Stimulated activated CD4-positive, alpha-beta T cell treated with anti-CD3 and anti-CD28 coated beads, Interleukin-1b, Interleukin-23, amount 100 ng/mL, for 48 hours (primary cell): ENCODE data around the gene JAK1.

Experiments used
- DNase-seq: peaks from one replicate; pipeline ENCODE4 v3.0.0-alpha.2; 2020

The JAK1 gene

DNA sequence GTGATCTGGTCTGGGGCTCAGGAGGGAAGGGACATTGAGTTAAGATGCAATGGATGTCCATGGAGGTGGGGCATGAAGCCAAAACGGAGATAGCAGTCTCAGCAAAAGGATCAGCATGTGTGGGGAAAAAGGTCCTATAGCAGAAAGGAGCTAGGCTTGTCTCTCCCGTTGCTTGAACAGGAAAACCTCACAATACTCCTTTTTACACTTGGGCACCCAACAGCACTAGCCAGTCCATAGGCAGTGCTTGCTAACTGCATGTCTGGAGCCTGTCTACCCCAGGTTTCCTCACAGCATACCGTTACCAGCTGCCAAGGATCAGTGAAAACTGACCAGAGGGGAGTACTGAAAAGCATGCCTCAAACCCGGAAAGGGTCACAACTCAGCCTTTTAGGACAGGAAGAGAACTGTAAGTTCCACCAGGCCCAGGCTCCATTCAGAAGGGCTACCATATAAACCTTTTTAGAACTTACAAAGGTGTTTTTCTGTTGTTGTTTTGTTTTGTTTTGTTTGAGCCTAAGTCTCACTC is 78.6 kb downstream of the JAK1 start:
- DNase-seq, result no peak

- no peak for DNase-seq
These were observed 79.5 kb downstream of the JAK1 start for GRCh38 chr1:64886877-64887276.

- no peak for DNase-seq
These were observed 80.7 kb downstream of the JAK1 start for GRCh38 chr1:64885648-64886047.

DNA sequence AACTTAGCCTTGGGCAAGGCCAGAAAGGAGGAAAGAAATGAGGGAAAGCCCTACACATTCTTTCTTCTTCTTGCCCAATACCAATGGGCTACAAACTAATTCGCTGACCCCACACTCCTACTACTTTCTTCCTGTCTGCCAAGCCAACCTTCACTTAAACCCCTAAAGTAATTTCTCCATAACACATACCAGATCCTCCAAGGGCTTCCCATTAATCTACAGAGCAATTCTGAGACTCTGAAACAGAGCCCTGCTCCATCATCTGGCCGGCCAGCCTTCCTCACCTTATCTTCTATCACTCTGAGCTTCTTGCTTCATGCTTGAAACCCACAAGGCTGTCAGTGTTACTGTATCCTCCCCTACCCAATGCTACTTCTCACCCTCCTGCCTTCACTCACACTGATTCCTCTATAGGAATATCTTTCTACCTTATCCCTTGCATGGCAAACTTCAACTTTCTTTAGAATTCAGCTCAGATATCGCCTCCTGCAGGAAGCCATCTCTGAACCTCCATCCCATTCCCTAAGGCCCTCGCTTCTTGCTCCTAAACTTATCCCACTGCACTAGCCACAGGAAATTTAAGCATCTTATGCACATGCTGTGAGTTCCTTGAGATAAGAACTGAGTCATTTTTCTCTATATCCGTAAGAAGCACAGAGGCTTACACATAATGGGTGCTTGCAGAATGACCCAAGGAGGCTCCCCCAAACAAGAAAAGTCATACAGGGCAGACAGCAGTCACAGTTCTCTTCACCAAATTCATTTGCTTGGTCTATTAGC is 81.9 kb downstream of the JAK1 start:
- DNase-seq, result no peak

DNA sequence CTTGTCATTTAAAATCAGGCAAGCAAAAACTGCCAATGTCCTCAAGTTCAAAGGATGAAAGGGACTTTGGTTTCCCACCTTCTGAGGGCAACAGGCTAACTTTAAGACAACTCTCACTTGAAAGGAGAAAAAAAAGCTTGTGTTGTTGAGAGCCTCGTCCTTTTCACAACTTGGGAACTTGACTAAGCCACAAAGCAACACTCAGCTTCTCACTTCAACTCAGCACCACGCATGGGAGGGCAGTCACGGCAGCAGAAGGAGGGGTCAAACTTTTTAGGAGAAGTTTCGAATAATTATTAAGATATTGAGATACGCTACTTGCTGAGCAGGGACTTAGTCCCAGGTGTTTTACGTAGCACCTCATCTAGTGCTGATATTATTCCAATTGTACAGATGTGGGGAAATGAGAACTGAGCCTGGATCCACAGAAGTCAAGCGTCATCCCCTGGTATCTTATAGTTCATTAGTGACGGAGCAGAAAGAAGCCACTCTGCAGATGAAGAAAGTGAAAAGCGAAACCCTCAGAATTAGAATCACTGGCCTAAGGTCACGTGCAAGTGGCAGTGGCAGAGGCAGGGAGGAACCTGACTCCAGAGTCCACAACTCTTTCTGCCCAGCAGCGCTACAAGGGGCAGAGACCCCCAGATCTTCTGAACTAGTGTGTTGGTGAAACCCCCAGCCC is 83.6 kb downstream of the JAK1 start:
- DNase-seq, result no peak

DNA sequence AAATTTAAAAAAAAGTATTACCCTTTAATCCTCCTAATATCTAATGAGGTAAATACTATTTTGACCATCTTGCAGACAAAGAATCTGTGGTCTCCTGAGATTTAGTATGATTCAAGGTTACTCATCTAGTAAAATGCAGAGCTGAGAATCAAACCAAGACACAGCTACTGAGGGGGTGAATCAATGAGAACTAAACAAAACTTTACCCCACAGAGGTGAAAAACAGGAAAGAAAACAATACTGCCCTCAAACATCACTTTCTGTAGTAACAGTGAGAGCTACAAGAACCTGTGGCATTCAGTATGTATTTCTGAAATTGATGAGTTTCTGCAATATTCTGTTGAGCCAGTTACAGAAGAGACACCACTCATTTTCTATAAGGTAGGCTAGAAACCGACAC is 85.1 kb downstream of the JAK1 start:
- DNase-seq, result no peak

GRCh38 chr1:64880449-64880848 is 85.9 kb downstream of the JAK1 start:
- no peak for DNase-seq

- no peak for DNase-seq
These were observed 87.3 kb downstream of the JAK1 start for GRCh38 chr1:64878931-64879611.

DNA sequence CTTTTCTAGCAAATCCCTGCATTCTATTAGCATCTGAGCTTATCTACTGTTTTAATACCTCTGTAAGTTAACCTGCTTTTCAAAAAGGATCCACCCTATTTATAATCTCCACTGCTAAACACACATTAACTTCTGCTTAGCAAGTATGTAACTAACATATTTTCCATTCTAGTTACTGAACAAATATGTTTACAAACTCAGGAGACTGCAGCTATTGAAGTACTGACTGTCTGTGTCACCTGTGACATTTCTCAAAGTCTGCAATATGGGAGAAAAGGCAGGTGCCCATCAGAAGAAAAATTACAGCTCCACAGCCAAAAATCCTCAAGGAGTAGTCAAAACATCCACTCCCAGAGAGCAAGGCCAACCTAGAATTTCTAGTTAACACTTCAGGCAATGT is 88.3 kb downstream of the JAK1 start:
- DNase-seq, result no peak

DNA sequence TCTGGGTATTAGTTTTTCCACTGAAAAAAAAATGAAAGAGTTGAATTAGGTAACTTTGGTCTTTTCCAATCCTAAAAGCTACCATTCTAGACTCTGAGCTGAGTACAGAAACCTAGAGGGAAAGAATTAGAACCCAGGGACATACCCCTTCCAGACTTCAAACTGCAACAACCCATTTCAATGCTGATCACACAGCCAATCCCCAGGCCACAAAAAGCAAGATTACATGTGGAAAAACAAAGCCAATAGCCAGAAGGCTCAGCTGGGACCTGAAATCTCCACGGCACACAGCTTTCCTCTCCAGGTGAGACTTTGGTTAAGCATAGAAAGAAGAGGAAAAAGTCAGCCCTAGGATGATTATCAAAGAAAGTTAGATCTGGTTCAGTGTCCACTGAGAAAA is 88.8 kb downstream of the JAK1 start:
- no peak for DNase-seq

DNA sequence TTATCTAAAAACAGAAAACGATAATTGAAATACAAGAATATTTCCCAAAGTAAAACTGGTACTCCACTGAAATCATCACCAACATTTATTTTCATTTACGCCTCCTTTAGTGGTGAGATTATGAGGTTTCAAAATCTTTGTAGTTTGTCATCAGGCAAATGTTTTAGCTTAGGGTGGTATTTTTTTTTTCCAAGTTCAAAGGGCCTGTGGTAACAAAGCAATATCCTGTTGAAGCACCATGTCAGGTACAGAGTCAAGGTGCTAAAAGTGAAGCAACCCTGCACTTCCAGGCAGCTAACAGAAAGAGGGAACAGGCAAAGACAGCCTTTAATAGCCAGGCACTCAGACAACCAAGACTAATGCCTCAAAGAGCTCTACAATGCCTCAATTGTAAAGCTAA is 89.2 kb downstream of the JAK1 start:
- DNase-seq, result no peak

- no peak for DNase-seq
These were observed 90.7 kb downstream of the JAK1 start for GRCh38 chr1:64875606-64876005.

GRCh38 chr1:64875101-64875500 is 91.2 kb downstream of the JAK1 start:
- DNase-seq, result no peak

DNA sequence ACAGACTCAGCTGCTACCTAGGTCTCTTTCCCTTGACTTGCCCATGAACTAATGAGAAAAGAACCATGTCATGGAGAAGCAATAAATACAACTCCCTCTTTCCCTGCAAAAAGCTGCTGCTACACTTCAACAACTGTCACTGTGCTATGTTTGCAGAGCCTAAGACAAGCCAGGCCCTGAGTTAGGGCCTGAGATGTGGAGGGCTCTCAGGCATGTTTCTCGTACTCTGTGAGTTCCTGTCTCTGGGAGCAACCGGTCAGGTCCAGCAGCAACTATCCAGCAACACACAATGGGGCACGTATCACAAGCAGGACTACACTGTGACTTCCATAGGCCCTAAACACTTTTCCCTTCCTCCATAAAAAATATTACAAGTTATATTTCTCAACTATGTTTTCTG is 91.7 kb downstream of the JAK1 start:
- no peak for DNase-seq

DNA sequence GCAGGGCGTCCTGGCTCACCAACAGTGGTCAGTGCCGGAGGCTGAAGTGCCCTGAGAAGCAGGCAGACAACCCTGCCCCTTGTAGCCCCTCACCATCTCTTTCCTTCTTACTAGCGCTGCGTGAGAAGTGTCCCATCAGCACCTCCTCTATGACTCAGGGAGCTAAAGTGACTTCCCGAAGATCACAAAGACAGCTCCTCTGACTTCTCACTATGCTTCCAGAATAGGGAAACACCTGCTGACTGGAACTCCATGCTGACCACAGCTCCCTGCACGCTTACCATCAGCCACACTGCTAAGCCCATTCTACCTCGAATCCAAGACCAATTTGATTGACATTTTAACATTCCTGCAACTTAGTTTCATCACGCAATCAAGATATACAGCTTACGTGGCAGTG is 92.8 kb downstream of the JAK1 start:
- no peak for DNase-seq

DNA sequence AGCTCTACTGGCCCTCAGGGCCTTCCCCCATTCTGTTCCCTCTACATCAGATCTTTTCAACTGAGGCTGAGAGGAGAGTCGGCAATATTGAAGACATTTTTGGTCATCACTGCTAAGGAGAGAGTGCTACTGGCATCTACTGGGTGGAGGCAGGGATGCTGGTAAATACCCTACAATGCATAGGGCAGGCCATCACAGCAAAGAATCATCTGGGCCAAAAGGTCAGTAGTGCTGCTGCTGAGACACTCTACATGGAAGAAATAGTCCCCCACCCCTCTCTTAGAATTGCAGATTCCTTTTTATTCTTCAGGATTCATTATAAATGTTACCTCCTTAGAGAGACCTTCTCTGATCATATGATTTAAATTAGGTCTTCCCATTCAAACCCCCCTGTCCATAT is 94.3 kb downstream of the JAK1 start:
- DNase-seq, result no peak

- DNase-seq, result no peak
These were observed 95.1 kb downstream of the JAK1 start for GRCh38 chr1:64871256-64871655.

DNA sequence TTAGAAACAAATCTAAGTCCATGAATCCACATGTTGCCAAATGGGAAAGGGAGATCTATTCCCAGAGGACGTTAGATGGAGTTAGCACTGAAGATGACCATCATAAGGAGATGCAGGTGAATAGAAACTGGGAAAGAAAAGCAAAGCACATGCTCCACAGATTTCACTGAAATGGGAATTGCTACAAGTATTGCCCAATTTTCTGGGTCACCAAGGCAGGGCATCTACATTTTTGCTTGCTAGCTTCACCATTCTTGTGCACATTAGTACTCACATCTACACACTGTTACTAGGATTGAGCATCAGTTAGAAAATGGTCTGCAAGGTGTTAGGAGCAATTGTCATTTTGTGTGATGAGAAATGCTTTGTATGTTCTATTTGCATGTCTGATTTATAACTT is 99.1 kb downstream of the JAK1 start:
- no peak for DNase-seq

DNA sequence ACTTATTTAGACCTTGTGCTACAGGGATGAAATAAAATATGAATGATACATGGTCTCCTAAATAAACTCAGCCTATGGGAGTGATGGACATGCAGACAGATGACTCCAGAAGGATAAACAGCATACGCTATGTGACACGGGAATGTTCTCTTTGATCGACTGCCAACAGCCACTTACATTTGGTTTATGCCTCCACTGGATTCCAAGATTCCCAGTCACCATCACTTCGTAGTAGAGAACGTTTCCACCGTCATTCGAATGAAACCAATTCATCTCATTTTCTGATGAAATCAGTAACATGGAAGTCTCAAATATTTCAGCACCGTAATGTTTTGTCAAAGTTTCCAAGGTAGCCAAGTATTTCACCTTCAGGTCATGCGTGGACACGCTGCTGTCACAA is 99.7 kb downstream of the JAK1 start:
- DNase-seq, result no peak

GRCh38 chr1:64865105-64865757 is 101.1 kb downstream of the JAK1 start:
- no peak for DNase-seq

GRCh38 chr1:64864018-64864940 is 102.1 kb downstream of the JAK1 start:
- DNase-seq, result peak; percentile 26

GRCh38 chr1:64861611-64862010 is 104.7 kb downstream of the JAK1 start:
- DNase-seq, result no peak
